HEK293 (cell line): ENCODE data around the gene YDJC.
A peak's percentile ranks its signal among the peaks of the same experiment; 100 is the strongest.

Experiments used
- BCL11B ChIP-seq: fragments of 450-650 bp; formaldehyde crosslinking; IDR thresholded peaks from 2 replicates; pipeline ENCODE4 v1.5.1; 2016; ENCODE audit warnings: low read depth, missing biosample characterization, missing genetic modification characterization
- HOXD13 ChIP-seq: sonication (generic); formaldehyde crosslinking; IDR thresholded peaks from 2 replicates; pipeline ENCODE4 v1.8.0; 2022; ENCODE audit warnings: missing genetic modification reagents, borderline replicate concordance
- MEIS1 ChIP-seq: sonication (generic); formaldehyde crosslinking; IDR thresholded peaks from 2 replicates; pipeline ENCODE4 v1.8.1; 2022; ENCODE audit warnings: missing genetic modification reagents, mild to moderate bottlenecking, borderline replicate concordance
- PRDM1 ChIP-seq: fragments of 450-650 bp; formaldehyde crosslinking; IDR thresholded peaks from 2 replicates; pipeline ENCODE4; 2016; ENCODE audit warnings: missing biosample characterization, missing genetic modification characterization
- SP2 ChIP-seq: fragments of 450-650 bp; formaldehyde crosslinking; IDR thresholded peaks from 2 replicates; pipeline ENCODE4 v1.5.1; 2016; ENCODE audit warnings: missing biosample characterization, missing genetic modification characterization
- ZBTB20 ChIP-seq: fragments of 450-650 bp; formaldehyde crosslinking; IDR thresholded peaks from 2 replicates; pipeline ENCODE4 v1.5.1; 2016; ENCODE audit warnings: missing biosample characterization, missing genetic modification characterization
- ZFP41 ChIP-seq: fragments of 450-650 bp; formaldehyde crosslinking; IDR thresholded peaks from 2 replicates; pipeline ENCODE4 v1.5.1; 2016; ENCODE audit warnings: missing biosample characterization, missing genetic modification characterization, borderline replicate concordance
- ZIC2 ChIP-seq: fragments of 450-650 bp; formaldehyde crosslinking; IDR thresholded peaks from 2 replicates; pipeline ENCODE4 v1.5.1; 2016; ENCODE audit warnings: missing biosample characterization, missing genetic modification characterization
- ZNF10 ChIP-seq: fragments of 450-650 bp; formaldehyde crosslinking; IDR thresholded peaks from 2 replicates; pipeline ENCODE4 v1.5.1; 2017; ENCODE audit warnings: missing biosample characterization, missing genetic modification characterization
- ZNF112 ChIP-seq: fragments of 450-650 bp; formaldehyde crosslinking; IDR thresholded peaks from 2 replicates; pipeline ENCODE4 v1.5.0; 2017; ENCODE audit warnings: missing biosample characterization, missing genetic modification characterization
- ZNF140 ChIP-seq: fragments of 450-650 bp; formaldehyde crosslinking; IDR thresholded peaks from 2 replicates; pipeline ENCODE4 v1.5.1; 2016; ENCODE audit warnings: missing biosample characterization, missing genetic modification characterization
- ZNF157 ChIP-seq: fragments of 450-650 bp; formaldehyde crosslinking; IDR thresholded peaks from 2 replicates; pipeline ENCODE4 v1.5.1; 2016; ENCODE audit warnings: missing biosample characterization, missing genetic modification characterization
- ZNF174 ChIP-seq: fragments of 450-650 bp; formaldehyde crosslinking; IDR thresholded peaks from 2 replicates; pipeline ENCODE4 v1.5.0; 2017; ENCODE audit warnings: missing biosample characterization, mild to moderate bottlenecking, missing genetic modification characterization
- ZNF184 ChIP-seq: fragments of 450-650 bp; IDR thresholded peaks from 2 replicates; pipeline ENCODE4 v1.5.1; 2018; ENCODE audit warnings: missing biosample characterization, mild to moderate bottlenecking, missing genetic modification characterization
- ZNF2 ChIP-seq: fragments of 450-650 bp; formaldehyde crosslinking; IDR thresholded peaks from 2 replicates; pipeline ENCODE4 v1.5.1; 2016; ENCODE audit warnings: missing biosample characterization, missing genetic modification characterization
- ZNF248 ChIP-seq: fragments of 450-650 bp; formaldehyde crosslinking; IDR thresholded peaks from 2 replicates; pipeline ENCODE4 v1.5.1; 2017; ENCODE audit warnings: missing biosample characterization, missing genetic modification characterization
- ZNF266 ChIP-seq: fragments of 450-650 bp; formaldehyde crosslinking; IDR thresholded peaks from 2 replicates; pipeline ENCODE4 v1.5.1; 2016; ENCODE audit warnings: missing biosample characterization, missing genetic modification characterization, low read depth
- ZNF37A ChIP-seq: fragments of 450-650 bp; IDR thresholded peaks from 2 replicates; pipeline ENCODE4 v1.5.1; 2018; ENCODE audit warnings: missing biosample characterization, missing genetic modification characterization
- ZNF391 ChIP-seq: fragments of 450-650 bp; formaldehyde crosslinking; IDR thresholded peaks from 2 replicates; pipeline ENCODE4 v1.5.1; 2016; ENCODE audit warnings: low read depth, missing biosample characterization, missing genetic modification characterization, borderline replicate concordance
- ZNF473 ChIP-seq: fragments of 450-650 bp; formaldehyde crosslinking; IDR thresholded peaks from 2 replicates; pipeline ENCODE4 v1.5.1; 2017; ENCODE audit warnings: missing biosample characterization, missing genetic modification characterization
- ZNF48 ChIP-seq: fragments of 450-650 bp; formaldehyde crosslinking; IDR thresholded peaks from 2 replicates; pipeline ENCODE4 v1.5.1; 2016; ENCODE audit warnings: missing biosample characterization, missing genetic modification characterization
- ZNF510 ChIP-seq: fragments of 450-650 bp; formaldehyde crosslinking; IDR thresholded peaks from 2 replicates; pipeline ENCODE4 v1.5.1; 2018; ENCODE audit warnings: mild to moderate bottlenecking, missing genetic modification characterization, missing biosample characterization; ENCODE audit not compliant: insufficient replicate concordance
- ZNF521 ChIP-seq: fragments of 450-650 bp; formaldehyde crosslinking; IDR thresholded peaks from 2 replicates; pipeline ENCODE4 v1.5.1; 2017; ENCODE audit warnings: missing biosample characterization, mild to moderate bottlenecking, missing genetic modification characterization
- ZNF549 ChIP-seq: fragments of 450-650 bp; IDR thresholded peaks from 2 replicates; pipeline ENCODE4 v1.5.1; 2018; ENCODE audit warnings: missing biosample characterization, missing genetic modification characterization, mild to moderate bottlenecking, inconsistent platforms, moderate library complexity
- ZNF596 ChIP-seq: fragments of 450-650 bp; IDR thresholded peaks from 2 replicates; pipeline ENCODE4 v1.5.0; 2018; ENCODE audit warnings: missing biosample characterization, mild to moderate bottlenecking, missing genetic modification characterization, moderate library complexity
- ZNF600 ChIP-seq: fragments of 450-650 bp; formaldehyde crosslinking; IDR thresholded peaks from 2 replicates; pipeline ENCODE4 v1.5.1; 2016; ENCODE audit warnings: missing biosample characterization, missing genetic modification characterization
- ZNF785 ChIP-seq: fragments of 450-650 bp; formaldehyde crosslinking; IDR thresholded peaks from 2 replicates; pipeline ENCODE4 v1.5.1; 2016; ENCODE audit warnings: missing biosample characterization, missing genetic modification characterization
- TF ChIP-seq, protein P1 (sequence below): fragments of 450-650 bp; formaldehyde crosslinking; IDR thresholded peaks from 2 replicates; pipeline ENCODE4 v1.5.1; 2016; ENCODE audit warnings: missing biosample characterization, missing genetic modification characterization
- TF ChIP-seq, protein P2 (sequence below): IDR thresholded peaks from 2 replicates; pipeline ENCODE4 v1.6.1; 2011; ENCODE audit warnings: mild to moderate bottlenecking, low read depth, low read length, borderline replicate concordance
- TF ChIP-seq, protein P3 (sequence below): fragments of 450-650 bp; formaldehyde crosslinking; optimal IDR thresholded peaks from 2 replicates; pipeline ENCODE3; 2016; ENCODE audit warnings: missing biosample characterization, mild to moderate bottlenecking, missing genetic modification characterization
- TF ChIP-seq, protein P4 (sequence below): fragments of 450-650 bp; formaldehyde crosslinking; IDR thresholded peaks from 2 replicates; pipeline ENCODE4 v1.5.1; 2017; ENCODE audit warnings: missing biosample characterization, missing genetic modification characterization
- TF ChIP-seq, protein P5 (sequence below): sonication (generic); formaldehyde crosslinking; IDR thresholded peaks from 2 replicates; pipeline ENCODE4 v1.8.1; 2022; ENCODE audit warnings: mild to moderate bottlenecking, moderate library complexity, missing genetic modification reagents
- TF ChIP-seq, protein P6 (sequence below): fragments of 450-650 bp; formaldehyde crosslinking; IDR thresholded peaks from 2 replicates; pipeline ENCODE4 v1.5.1; 2016; ENCODE audit warnings: missing biosample characterization, missing genetic modification characterization

Gene YDJC

DNA sequence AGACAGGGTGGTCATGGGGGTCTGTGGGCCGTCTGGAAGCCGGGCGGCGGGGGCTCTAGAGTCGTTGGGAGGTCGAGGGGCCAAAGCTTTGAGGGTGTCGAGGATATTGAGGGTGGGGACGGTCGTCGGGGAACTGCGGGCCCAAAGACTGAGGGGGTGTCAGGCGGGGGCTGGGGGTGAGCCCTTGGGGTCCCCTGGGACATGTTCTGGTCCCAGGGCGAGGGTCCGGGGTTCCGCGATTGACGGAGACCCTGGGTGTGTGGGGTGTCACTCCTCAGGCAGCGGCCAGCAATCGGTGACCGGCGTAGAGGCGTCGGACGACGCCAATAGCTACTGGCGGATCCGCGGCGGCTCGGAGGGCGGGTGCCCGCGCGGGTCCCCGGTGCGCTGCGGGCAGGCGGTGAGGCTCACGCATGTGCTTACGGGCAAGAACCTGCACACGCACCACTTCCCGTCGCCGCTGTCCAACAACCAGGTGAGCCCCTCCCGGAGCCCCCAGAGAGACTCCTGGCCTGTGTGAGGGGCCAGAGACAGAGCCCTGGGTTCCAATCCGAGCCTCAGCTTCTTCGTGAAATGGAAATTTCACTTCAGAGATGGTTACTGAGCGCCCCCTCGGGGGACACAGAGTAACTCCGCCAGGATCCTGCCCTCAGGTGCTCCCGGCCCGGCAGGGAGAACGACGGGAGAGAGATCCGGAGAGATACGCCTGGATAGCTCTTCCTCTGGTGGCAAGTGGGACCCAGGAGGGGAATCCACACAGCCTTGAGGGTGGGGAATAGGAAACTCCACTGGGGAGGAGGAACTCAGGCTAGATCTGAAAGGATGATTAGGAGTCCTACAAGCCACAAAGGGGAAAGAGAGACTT lies 13.0 kb upstream of the YDJC start (continued):
- TF ChIP-seq, protein P1, sequence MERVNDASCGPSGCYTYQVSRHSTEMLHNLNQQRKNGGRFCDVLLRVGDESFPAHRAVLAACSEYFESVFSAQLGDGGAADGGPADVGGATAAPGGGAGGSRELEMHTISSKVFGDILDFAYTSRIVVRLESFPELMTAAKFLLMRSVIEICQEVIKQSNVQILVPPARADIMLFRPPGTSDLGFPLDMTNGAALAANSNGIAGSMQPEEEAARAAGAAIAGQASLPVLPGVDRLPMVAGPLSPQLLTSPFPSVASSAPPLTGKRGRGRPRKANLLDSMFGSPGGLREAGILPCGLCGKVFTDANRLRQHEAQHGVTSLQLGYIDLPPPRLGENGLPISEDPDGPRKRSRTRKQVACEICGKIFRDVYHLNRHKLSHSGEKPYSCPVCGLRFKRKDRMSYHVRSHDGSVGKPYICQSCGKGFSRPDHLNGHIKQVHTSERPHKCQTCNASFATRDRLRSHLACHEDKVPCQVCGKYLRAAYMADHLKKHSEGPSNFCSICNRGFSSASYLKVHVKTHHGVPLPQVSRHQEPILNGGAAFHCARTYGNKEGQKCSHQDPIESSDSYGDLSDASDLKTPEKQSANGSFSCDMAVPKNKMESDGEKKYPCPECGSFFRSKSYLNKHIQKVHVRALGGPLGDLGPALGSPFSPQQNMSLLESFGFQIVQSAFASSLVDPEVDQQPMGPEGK, result peak; percentile 77
- TF ChIP-seq ZIC2 (tag by site-specific recombination), result peak; percentile 38; the same call in 1 of the 2 replicates
- TF ChIP-seq, protein P2, sequence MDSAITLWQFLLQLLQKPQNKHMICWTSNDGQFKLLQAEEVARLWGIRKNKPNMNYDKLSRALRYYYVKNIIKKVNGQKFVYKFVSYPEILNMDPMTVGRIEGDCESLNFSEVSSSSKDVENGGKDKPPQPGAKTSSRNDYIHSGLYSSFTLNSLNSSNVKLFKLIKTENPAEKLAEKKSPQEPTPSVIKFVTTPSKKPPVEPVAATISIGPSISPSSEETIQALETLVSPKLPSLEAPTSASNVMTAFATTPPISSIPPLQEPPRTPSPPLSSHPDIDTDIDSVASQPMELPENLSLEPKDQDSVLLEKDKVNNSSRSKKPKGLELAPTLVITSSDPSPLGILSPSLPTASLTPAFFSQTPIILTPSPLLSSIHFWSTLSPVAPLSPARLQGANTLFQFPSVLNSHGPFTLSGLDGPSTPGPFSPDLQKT, result no peak
- no peak for TF ChIP-seq ZNF473 (tag by site-specific recombination)
- TF ChIP-seq SP2 (tag by site-specific recombination), result peak; percentile 33; the same call in 1 of the 2 replicates
- TF ChIP-seq BCL11B (tag by site-specific recombination), result peak; percentile 28; the same call in 1 of the 2 replicates
- TF ChIP-seq ZNF37A (tag by site-specific recombination), result no peak
- no peak for TF ChIP-seq ZNF266 (tag by site-specific recombination)
- no peak for TF ChIP-seq ZNF785
- TF ChIP-seq ZNF48, result no peak
- TF ChIP-seq ZNF10 (tag by site-specific recombination), result no peak
- no peak for TF ChIP-seq MEIS1
- no peak for TF ChIP-seq ZNF521 (tag by site-specific recombination)
- TF ChIP-seq ZNF157 (tag by site-specific recombination), result no peak
- no peak for TF ChIP-seq ZFP41
- TF ChIP-seq ZBTB20, result peak; percentile 60
- no peak for TF ChIP-seq PRDM1 (tag by site-specific recombination)
- TF ChIP-seq, protein P3, sequence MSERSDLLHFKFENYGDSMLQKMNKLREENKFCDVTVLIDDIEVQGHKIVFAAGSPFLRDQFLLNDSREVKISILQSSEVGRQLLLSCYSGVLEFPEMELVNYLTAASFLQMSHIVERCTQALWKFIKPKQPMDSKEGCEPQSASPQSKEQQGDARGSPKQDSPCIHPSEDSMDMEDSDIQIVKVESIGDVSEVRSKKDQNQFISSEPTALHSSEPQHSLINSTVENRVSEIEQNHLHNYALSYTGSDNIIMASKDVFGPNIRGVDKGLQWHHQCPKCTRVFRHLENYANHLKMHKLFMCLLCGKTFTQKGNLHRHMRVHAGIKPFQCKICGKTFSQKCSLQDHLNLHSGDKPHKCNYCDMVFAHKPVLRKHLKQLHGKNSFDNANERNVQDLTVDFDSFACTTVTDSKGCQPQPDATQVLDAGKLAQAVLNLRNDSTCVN (tag by site-specific recombination), result peak; percentile 88
- 0 out of 2 replicates have a peak, but pooled peaks have one; percentile 21 for TF ChIP-seq ZNF596 (tag by site-specific recombination)
- no peak for TF ChIP-seq ZNF510 (tag by site-specific recombination)
- TF ChIP-seq ZNF112 (tag by site-specific recombination), result no peak
- no peak for TF ChIP-seq ZNF248 (tag by site-specific recombination)
- no peak for TF ChIP-seq ZNF184 (tag by site-specific recombination)
- TF ChIP-seq HOXD13 (CRISPR knock-in tag), result no peak
- TF ChIP-seq, protein P4, sequence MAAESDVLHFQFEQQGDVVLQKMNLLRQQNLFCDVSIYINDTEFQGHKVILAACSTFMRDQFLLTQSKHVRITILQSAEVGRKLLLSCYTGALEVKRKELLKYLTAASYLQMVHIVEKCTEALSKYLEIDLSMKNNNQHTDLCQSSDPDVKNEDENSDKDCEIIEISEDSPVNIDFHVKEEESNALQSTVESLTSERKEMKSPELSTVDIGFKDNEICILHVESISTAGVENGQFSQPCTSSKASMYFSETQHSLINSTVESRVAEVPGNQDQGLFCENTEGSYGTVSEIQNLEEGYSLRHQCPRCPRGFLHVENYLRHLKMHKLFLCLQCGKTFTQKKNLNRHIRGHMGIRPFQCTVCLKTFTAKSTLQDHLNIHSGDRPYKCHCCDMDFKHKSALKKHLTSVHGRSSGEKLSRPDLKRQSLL (tag by site-specific recombination), result no peak
- no peak for TF ChIP-seq ZNF140 (tag by site-specific recombination)
- TF ChIP-seq ZNF174, result no peak
- no peak for TF ChIP-seq ZNF600
- TF ChIP-seq, protein P5, sequence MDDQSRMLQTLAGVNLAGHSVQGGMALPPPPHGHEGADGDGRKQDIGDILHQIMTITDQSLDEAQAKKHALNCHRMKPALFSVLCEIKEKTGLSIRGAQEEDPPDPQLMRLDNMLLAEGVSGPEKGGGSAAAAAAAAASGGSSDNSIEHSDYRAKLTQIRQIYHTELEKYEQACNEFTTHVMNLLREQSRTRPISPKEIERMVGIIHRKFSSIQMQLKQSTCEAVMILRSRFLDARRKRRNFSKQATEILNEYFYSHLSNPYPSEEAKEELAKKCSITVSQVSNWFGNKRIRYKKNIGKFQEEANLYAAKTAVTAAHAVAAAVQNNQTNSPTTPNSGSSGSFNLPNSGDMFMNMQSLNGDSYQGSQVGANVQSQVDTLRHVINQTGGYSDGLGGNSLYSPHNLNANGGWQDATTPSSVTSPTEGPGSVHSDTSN, result no peak
- no peak for TF ChIP-seq ZNF549 (tag by site-specific recombination)
- 0 out of 2 replicates have a peak, but pooled peaks have one; percentile 39 for TF ChIP-seq ZNF391 (tag by site-specific recombination)
- TF ChIP-seq, protein P6, sequence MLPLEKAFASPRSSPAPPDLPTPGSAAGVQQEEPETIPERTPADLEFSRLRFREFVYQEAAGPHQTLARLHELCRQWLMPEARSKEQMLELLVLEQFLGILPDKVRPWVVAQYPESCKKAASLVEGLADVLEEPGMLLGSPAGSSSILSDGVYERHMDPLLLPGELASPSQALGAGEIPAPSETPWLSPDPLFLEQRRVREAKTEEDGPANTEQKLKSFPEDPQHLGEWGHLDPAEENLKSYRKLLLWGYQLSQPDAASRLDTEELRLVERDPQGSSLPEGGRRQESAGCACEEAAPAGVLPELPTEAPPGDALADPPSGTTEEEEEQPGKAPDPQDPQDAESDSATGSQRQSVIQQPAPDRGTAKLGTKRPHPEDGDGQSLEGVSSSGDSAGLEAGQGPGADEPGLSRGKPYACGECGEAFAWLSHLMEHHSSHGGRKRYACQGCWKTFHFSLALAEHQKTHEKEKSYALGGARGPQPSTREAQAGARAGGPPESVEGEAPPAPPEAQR (tag by site-specific recombination), result no peak
- TF ChIP-seq ZNF2, result 0 out of 2 replicates have a peak, but pooled peaks have one; percentile 9
